Stimulated activated CD4-positive, alpha-beta T cell treated with anti-CD3 and anti-CD28 coated beads, Interleukin-12 subunit alpha, Interleukin-12 subunit beta, amount 100 ng/mL, for 24 hours (primary cell): ENCODE measurements around the gene RNASEH1.

Experiments used
- DNase-seq, 2 experiments: peaks; one replicate each; pipeline ENCODE4 v3.0.0-alpha.2; 2020; ENCODE audit warnings: low read depth in 2 of 2

The RNASEH1 gene

GRCh38 chr2:3558205-3559014, at the start of gene RNASEH1:
RNASEH1 (minus strand) TSS chr2:3558333; CDS start chr2:3558260, 73 bp downstream.
- peak; percentile 99 for DNase-seq

GRCh38 chr2:3606370-3607201, 48.5 kb upstream of the RNASEH1 start:
- DNase-seq: no peak

GRCh38 chr2:3606028-3606369, 47.9 kb upstream of the RNASEH1 start:
- no peak for DNase-seq

- no peak for DNase-seq
Measured at GRCh38 chr2:3604991-3605961, 47.1 kb upstream of the RNASEH1 start.

GRCh38 chr2:3604207-3604877, 46.2 kb upstream of the RNASEH1 start:
- no peak for DNase-seq

GRCh38 chr2:3603536-3604206, 45.5 kb upstream of the RNASEH1 start:
- no peak for DNase-seq

GRCh38 chr2:3602553-3603339, 44.6 kb upstream of the RNASEH1 start:
- DNase-seq: no peak

- no peak for DNase-seq
Measured at GRCh38 chr2:3601561-3602271, 43.6 kb upstream of the RNASEH1 start.

- DNase-seq: no peak
Measured at GRCh38 chr2:3600256-3600855, 42.2 kb upstream of the RNASEH1 start.

GRCh38 chr2:3598912-3599854, 41.0 kb upstream of the RNASEH1 start:
- no peak for DNase-seq

- no peak for DNase-seq
Measured at GRCh38 chr2:3598197-3598910, 40.2 kb upstream of the RNASEH1 start.

GRCh38 chr2:3597567-3597966, 39.4 kb upstream of the RNASEH1 start:
- no peak for DNase-seq

GRCh38 chr2:3596901-3597417, 38.8 kb upstream of the RNASEH1 start:
- DNase-seq: no peak

GRCh38 chr2:3595985-3596384, 37.9 kb upstream of the RNASEH1 start:
- DNase-seq: peak; percentile 5 to 34

GRCh38 chr2:3595404-3595803, 37.3 kb upstream of the RNASEH1 start:
- no peak for DNase-seq

GRCh38 chr2:3594493-3595281, 36.6 kb upstream of the RNASEH1 start, which contains the start of gene COLEC11:
COLEC11 (plus strand) TSS chr2:3595112; CDS start chr2:3604341, 9,229 bp downstream.
- no peak for DNase-seq
